HEK293 (cell line): ENCODE measurements around the gene DCN.

Experiments
- BCL6B ChIP-seq: fragments of 450-650 bp; formaldehyde crosslinking; IDR thresholded peaks from 2 replicates; pipeline ENCODE4 v1.5.1; 2017; ENCODE audit warnings: missing biosample characterization, missing genetic modification characterization
- RBAK ChIP-seq: fragments of 450-650 bp; formaldehyde crosslinking; IDR thresholded peaks from 2 replicates; pipeline ENCODE4 v1.5.1; 2016; ENCODE audit warnings: missing biosample characterization, missing genetic modification characterization
- TCF7L2 ChIP-seq: IDR thresholded peaks from 2 replicates; pipeline ENCODE4 v1.6.1; 2011; ENCODE audit warnings: low read depth, mild to moderate bottlenecking, inconsistent platforms, low read length, moderate library complexity, borderline replicate concordance
- YY1 ChIP-seq: fragments of 450-650 bp; formaldehyde crosslinking; IDR thresholded peaks from 2 replicates; pipeline ENCODE4 v1.5.1; 2018; ENCODE audit warnings: missing biosample characterization, missing genetic modification characterization
- ZNF23 ChIP-seq: fragments of 450-650 bp; formaldehyde crosslinking; IDR thresholded peaks from 2 replicates; pipeline ENCODE4 v1.5.1; 2016; ENCODE audit warnings: missing biosample characterization, missing genetic modification characterization, borderline replicate concordance
- ZNF510 ChIP-seq: fragments of 450-650 bp; formaldehyde crosslinking; IDR thresholded peaks from 2 replicates; pipeline ENCODE4 v1.5.1; 2018; ENCODE audit warnings: mild to moderate bottlenecking, missing genetic modification characterization, missing biosample characterization; ENCODE audit not compliant: insufficient replicate concordance
- ZNF600 ChIP-seq: fragments of 450-650 bp; formaldehyde crosslinking; IDR thresholded peaks from 2 replicates; pipeline ENCODE4 v1.5.1; 2016; ENCODE audit warnings: missing biosample characterization, missing genetic modification characterization
- ZNF629 ChIP-seq: fragments of 450-650 bp; formaldehyde crosslinking; IDR thresholded peaks from 2 replicates; pipeline ENCODE4 v1.5.1; 2017; ENCODE audit warnings: missing biosample characterization, missing genetic modification characterization
- ZNF664 ChIP-seq: fragments of 450-650 bp; formaldehyde crosslinking; IDR thresholded peaks from 2 replicates; pipeline ENCODE4 v1.5.1; 2016; ENCODE audit warnings: missing biosample characterization, missing genetic modification characterization
- ZNF670 ChIP-seq: fragments of 450-650 bp; formaldehyde crosslinking; IDR thresholded peaks from 2 replicates; pipeline ENCODE4 v1.5.1; 2016; ENCODE audit warnings: missing biosample characterization, missing genetic modification characterization, low read depth
- TF ChIP-seq, protein P1 (sequence below): fragments of 450-650 bp; formaldehyde crosslinking; IDR thresholded peaks from 2 replicates; pipeline ENCODE4 v1.5.1; 2016; ENCODE audit warnings: missing biosample characterization, missing genetic modification characterization

DNA sequence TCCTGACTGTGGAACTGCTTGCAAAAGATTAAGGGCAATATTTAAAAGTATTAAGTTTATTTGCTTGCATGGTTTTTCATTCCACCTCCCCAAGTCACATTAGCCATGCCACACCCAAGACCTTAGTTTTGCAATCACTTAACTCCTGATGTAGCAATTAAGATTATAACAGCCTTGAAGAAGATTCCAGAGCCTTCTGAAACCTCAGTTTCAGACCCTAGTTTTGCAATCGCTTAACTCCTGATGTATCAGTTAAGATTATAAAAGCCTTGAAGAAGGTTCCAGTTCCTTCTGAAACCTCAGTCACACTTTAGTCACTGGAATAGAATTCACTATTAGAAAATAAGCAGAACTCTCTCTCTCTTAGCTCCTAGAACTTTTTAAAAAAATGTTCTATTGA, 42.7 kb upstream of the DCN start:
- TF ChIP-seq ZNF664 (no peak), ZNF670 (tag by site-specific recombination) (no peak), TCF7L2 (no peak), ZNF629 (tag by site-specific recombination) (no peak), YY1 (tag by site-specific recombination) (no peak), RBAK (tag by site-specific recombination) (no peak), ZNF510 (tag by site-specific recombination) (no peak), BCL6B (tag by site-specific recombination) (no peak), ZNF600 (tag by site-specific recombination) (no peak), ZNF23 (tag by site-specific recombination) (no peak)
- TF ChIP-seq, protein P1, sequence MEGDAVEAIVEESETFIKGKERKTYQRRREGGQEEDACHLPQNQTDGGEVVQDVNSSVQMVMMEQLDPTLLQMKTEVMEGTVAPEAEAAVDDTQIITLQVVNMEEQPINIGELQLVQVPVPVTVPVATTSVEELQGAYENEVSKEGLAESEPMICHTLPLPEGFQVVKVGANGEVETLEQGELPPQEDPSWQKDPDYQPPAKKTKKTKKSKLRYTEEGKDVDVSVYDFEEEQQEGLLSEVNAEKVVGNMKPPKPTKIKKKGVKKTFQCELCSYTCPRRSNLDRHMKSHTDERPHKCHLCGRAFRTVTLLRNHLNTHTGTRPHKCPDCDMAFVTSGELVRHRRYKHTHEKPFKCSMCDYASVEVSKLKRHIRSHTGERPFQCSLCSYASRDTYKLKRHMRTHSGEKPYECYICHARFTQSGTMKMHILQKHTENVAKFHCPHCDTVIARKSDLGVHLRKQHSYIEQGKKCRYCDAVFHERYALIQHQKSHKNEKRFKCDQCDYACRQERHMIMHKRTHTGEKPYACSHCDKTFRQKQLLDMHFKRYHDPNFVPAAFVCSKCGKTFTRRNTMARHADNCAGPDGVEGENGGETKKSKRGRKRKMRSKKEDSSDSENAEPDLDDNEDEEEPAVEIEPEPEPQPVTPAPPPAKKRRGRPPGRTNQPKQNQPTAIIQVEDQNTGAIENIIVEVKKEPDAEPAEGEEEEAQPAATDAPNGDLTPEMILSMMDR (tag by site-specific recombination): no peak
